Sigmoid colon (tissue), 4 donors: ENCODE measurements around the gene RGS7.

ENCODE experiments used
- EP300 ChIP-seq, 4 donors: sonication (generic); formaldehyde crosslinking; IDR thresholded peaks; one replicate each; pipeline ENCODE4 v1.6.1; 2017; ENCODE audit warnings: antibody characterized with exemption in 4 of 4
- TF ChIP-seq, protein P1 (sequence below), 4 experiments: fragments of 450-650 bp in 3 of 4; fragments of 200-600 bp in 1 of 4; IDR thresholded peaks; one replicate each; pipeline ENCODE4 v1.5.1; 2016 to 2019; ENCODE audit warnings: antibody characterized with exemption in 4 of 4, mild to moderate bottlenecking in 3 of 4, moderate library complexity in 2 of 4

DNA sequence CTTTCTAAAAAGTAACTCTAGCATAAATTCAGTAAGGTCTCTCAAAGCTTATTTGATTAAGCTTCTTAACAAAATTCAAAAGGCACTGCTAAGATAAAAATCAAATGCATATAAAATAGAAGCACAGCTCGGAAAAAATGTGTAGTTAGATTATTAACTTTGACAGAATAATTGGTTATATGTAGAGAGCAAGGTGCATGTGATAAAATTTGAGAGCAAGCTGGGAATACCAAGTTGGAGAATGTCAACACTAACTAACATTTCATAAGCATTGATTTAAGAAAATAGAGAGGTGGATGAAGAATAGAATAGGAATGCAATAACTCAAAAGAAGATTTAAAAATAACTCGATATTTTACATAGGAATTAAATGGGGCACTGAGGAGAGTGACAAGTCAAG lies 540.5 kb downstream of the RGS7 start:
- TF ChIP-seq, protein P1, sequence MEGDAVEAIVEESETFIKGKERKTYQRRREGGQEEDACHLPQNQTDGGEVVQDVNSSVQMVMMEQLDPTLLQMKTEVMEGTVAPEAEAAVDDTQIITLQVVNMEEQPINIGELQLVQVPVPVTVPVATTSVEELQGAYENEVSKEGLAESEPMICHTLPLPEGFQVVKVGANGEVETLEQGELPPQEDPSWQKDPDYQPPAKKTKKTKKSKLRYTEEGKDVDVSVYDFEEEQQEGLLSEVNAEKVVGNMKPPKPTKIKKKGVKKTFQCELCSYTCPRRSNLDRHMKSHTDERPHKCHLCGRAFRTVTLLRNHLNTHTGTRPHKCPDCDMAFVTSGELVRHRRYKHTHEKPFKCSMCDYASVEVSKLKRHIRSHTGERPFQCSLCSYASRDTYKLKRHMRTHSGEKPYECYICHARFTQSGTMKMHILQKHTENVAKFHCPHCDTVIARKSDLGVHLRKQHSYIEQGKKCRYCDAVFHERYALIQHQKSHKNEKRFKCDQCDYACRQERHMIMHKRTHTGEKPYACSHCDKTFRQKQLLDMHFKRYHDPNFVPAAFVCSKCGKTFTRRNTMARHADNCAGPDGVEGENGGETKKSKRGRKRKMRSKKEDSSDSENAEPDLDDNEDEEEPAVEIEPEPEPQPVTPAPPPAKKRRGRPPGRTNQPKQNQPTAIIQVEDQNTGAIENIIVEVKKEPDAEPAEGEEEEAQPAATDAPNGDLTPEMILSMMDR (IDR thresholded peaks at IDR 0.05): no peak
- no peak for TF ChIP-seq EP300 (IDR thresholded peaks at IDR 0.05)
